HG03439 (cell line): ENCODE data around the gene RIMOC1.
A peak's percentile ranks its signal among the peaks of the same experiment; 100 is the strongest.

Experiments used
- ATAC-seq: cut with Tn5 transposase; IDR thresholded peaks from one replicate; pipeline ENCODE4 v1.9.1; 2021; ENCODE audit warnings: mild to moderate bottlenecking, moderate library complexity; ENCODE audit not compliant: unreplicated experiment

RIMOC1 gene

GRCh38 chr5:41903892-41904799, at the start of gene RIMOC1:
Gene RIMOC1 (plus strand): TSS chr5:41904344. CDS start chr5:41904368, 24 bp downstream.
- peak; percentile 99 for ATAC-seq

GRCh38 chr5:41856644-41857491, 47.3 kb upstream of the RIMOC1 start:
- peak; percentile 86 for ATAC-seq

- no peak for ATAC-seq
Observed at GRCh38 chr5:41857989-41858388, 46.2 kb upstream of the RIMOC1 start.

- ATAC-seq, result no peak
Observed at GRCh38 chr5:41858890-41859289, 45.3 kb upstream of the RIMOC1 start.

- no peak for ATAC-seq
Observed at GRCh38 chr5:41863871-41864486, 40.2 kb upstream of the RIMOC1 start.

- ATAC-seq, result peak; percentile 0
Observed at GRCh38 chr5:41869151-41869723, 34.9 kb upstream of the RIMOC1 start.

GRCh38 chr5:41869724-41870626, 34.2 kb upstream of the RIMOC1 start, which contains the start of gene OXCT1:
Gene OXCT1 (minus strand): TSS chr5:41870425. CDS start chr5:41870358, 67 bp downstream.
- ATAC-seq, result peak; percentile 93

GRCh38 chr5:41870627-41871048, 33.5 kb upstream of the RIMOC1 start:
- no peak for ATAC-seq

- ATAC-seq, result no peak
Observed at GRCh38 chr5:41871852-41872251, 32.3 kb upstream of the RIMOC1 start.

- ATAC-seq, result no peak
Observed at GRCh38 chr5:41874512-41875060, 29.6 kb upstream of the RIMOC1 start.

- ATAC-seq, result no peak
Observed at GRCh38 chr5:41875121-41875520, 29.0 kb upstream of the RIMOC1 start.

GRCh38 chr5:41876678-41877077, 27.5 kb upstream of the RIMOC1 start:
- ATAC-seq, result no peak

- no peak for ATAC-seq
Observed at GRCh38 chr5:41877408-41877807, 26.7 kb upstream of the RIMOC1 start.

GRCh38 chr5:41878173-41878572, 26.0 kb upstream of the RIMOC1 start:
- no peak for ATAC-seq

- no peak for ATAC-seq
Observed at GRCh38 chr5:41878643-41879478, 25.3 kb upstream of the RIMOC1 start.

GRCh38 chr5:41882765-41883164, 21.4 kb upstream of the RIMOC1 start:
- no peak for ATAC-seq

GRCh38 chr5:41883243-41883642, 20.9 kb upstream of the RIMOC1 start:
- no peak for ATAC-seq

- no peak for ATAC-seq
Observed at GRCh38 chr5:41883936-41884335, 20.2 kb upstream of the RIMOC1 start.

GRCh38 chr5:41885286-41885685, 18.9 kb upstream of the RIMOC1 start:
- no peak for ATAC-seq
